Osteoblast (primary cell): ENCODE data around the gene CD74. TPM values are rescaled to one million over a fixed set of nuclear protein-coding genes. Genes with fewer than 3 reads are reported as not detected.

Experiments
- DNase-seq: peaks from one replicate; pipeline ENCODE4 v3.0.0; 2011; ENCODE audit warnings: low spot score, mixed read lengths; ENCODE audit not compliant: insufficient read length; ENCODE audit errors: missing footprints
- H2AFZ ChIP-seq: 2 replicates; pipeline ENCODE4 v1.6.0; 2011; ENCODE audit warnings: mild to moderate bottlenecking, low read length
- H3K27ac ChIP-seq: 2 replicates; pipeline ENCODE4 v1.5.1; 2011; ENCODE audit warnings: mild to moderate bottlenecking, low read depth, low read length, moderate library complexity
- H3K27me3 ChIP-seq: 2 replicates; pipeline ENCODE4 v1.6.0; 2012; ENCODE audit warnings: mild to moderate bottlenecking, control low read depth, inconsistent platforms, low read length, moderate library complexity; ENCODE audit not compliant: insufficient read depth
- H3K36me3 ChIP-seq: 2 replicates; pipeline ENCODE4 v1.5.1; 2011; ENCODE audit warnings: mild to moderate bottlenecking, low read length, control low read depth, moderate library complexity; ENCODE audit not compliant: insufficient read depth
- H3K4me1 ChIP-seq: 2 replicates; pipeline ENCODE4 v1.5.1; 2011; ENCODE audit warnings: mild to moderate bottlenecking, low read length, control low read depth, moderate library complexity; ENCODE audit not compliant: insufficient read depth
- H3K4me2 ChIP-seq: 2 replicates; pipeline ENCODE4 v1.6.0; 2011; ENCODE audit warnings: mild to moderate bottlenecking, low read length; ENCODE audit not compliant: insufficient read depth
- H3K4me3 ChIP-seq: fragments of 200-600 bp; sonication (generic); 3 replicates; pipeline ENCODE4 v1.5.1; 2012; ENCODE audit warnings: mild to moderate bottlenecking, low read length, inconsistent platforms; ENCODE audit not compliant: insufficient read depth
- H3K79me2 ChIP-seq: 2 replicates; pipeline ENCODE4 v1.6.0; 2012; ENCODE audit warnings: mild to moderate bottlenecking, low read length, control low read depth, inconsistent platforms; ENCODE audit not compliant: insufficient read depth
- H3K9me3 ChIP-seq: 2 replicates; pipeline ENCODE4 v1.5.1; 2011; ENCODE audit warnings: low read depth, low read length, control low read depth
- H4K20me1 ChIP-seq: 2 replicates; pipeline ENCODE4 v1.6.0; 2012; ENCODE audit warnings: mild to moderate bottlenecking, low read length, control low read depth; ENCODE audit not compliant: insufficient read depth
- total RNA-seq: library from RNA; depleted of rRNA; stranded (reverse); fragments of >200 nt; gene quantifications from 2 replicates; pipeline ENCODE4 v1.2.3, GENCODE V29; 2012
- TF ChIP-seq, protein P1 (sequence below): IDR thresholded peaks from 2 replicates; pipeline ENCODE4 v1.5.1; 2011; ENCODE audit warnings: mild to moderate bottlenecking, low read depth, low read length, moderate library complexity; ENCODE audit errors: extremely low read depth

The CD74 gene
- total RNA-seq, 1 donor = 21.4 TPM

DNA sequence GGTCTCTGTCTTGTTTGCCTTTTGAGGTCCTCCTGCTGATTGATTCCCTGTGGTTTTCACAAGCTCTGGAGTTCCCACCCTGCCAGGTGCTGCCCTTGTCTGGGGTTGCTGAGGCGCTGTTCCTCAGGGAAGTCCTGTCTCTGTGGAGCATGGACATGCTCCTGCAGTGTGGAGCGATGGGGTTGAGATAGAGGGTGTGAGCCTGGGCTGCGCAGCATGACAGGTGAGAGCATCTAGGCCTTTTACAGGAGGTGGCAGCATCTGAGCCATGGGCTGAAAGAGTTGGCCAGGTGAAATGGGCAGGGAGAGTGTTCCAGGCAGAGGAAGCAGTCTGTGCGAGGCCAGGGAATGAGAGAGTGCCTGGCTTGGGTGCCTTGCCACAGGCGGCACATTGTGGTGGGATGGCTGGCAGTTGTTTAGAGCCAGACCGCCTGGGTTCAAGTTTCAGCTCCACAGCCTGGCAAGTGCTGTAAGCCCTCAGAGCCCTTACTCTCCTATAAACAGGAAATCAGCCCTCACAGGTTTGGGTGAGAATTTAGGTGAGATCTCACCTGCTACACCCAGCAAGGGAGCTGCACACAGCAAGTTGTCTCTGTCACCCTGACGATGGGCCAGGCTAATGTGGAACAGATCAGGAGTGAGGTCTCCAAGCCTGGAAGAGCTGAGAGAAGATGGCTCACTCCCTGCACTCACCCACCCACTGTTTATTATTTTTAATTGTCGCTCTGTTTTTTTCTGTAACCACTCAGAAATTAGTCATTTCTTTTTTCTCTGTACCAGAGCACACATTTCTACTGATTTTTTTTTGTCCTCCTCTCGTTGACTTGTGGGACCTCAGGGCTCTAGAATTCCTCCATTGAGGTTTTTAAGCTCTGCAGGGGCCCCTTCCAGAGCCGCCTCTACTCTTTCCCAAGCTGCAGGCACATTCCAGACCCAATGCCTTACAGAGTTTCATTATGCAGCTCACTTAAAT lies 35.6 kb downstream of the CD74 start:
- Histone ChIP-seq H3K4me2 (peak overlapping the region; percentile 4), H3K27ac (peak overlapping the region; percentile 60), H2AFZ (peak overlapping the region; percentile 36), H3K4me3 (no peak overlapping the region), H3K9me3 (peaks cover 2% of the 10 kb centered on the region), H3K4me1 (peaks cover 21% of the 10 kb centered on the region), H4K20me1 (no peaks in the 10 kb centered on the region), H3K79me2 (no peaks in the 10 kb centered on the region), H3K27me3 (no peaks in the 10 kb centered on the region), H3K36me3 (peaks cover 67% of the 10 kb centered on the region)
- DNase-seq = peak; percentile 95
- TF ChIP-seq, protein P1, sequence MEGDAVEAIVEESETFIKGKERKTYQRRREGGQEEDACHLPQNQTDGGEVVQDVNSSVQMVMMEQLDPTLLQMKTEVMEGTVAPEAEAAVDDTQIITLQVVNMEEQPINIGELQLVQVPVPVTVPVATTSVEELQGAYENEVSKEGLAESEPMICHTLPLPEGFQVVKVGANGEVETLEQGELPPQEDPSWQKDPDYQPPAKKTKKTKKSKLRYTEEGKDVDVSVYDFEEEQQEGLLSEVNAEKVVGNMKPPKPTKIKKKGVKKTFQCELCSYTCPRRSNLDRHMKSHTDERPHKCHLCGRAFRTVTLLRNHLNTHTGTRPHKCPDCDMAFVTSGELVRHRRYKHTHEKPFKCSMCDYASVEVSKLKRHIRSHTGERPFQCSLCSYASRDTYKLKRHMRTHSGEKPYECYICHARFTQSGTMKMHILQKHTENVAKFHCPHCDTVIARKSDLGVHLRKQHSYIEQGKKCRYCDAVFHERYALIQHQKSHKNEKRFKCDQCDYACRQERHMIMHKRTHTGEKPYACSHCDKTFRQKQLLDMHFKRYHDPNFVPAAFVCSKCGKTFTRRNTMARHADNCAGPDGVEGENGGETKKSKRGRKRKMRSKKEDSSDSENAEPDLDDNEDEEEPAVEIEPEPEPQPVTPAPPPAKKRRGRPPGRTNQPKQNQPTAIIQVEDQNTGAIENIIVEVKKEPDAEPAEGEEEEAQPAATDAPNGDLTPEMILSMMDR = no peak

DNA sequence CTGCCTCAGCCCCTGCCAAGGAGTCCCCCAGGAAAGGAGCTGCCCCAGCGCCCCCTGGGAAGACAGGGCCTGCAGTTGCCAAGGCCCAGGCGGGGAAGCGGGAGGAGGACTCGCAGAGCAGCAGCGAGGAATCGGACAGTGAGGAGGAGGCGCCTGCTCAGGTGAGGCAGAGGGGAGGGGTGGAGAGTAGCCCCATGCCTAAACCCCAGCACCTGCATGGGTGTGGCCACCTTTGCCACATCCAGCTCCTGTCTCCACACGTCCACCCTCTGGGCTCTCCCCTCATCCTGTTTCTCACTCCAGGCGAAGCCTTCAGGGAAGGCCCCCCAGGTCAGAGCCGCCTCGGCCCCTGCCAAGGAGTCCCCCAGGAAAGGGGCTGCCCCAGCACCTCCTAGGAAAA lies 38.1 kb downstream of the CD74 start:
- H3K36me3 ChIP-seq = peaks cover 76% of the 10 kb centered on the region
- peak; percentile 31 for DNase-seq
- TF ChIP-seq, protein P1 = no peak
- H4K20me1 ChIP-seq = no peaks in the 10 kb centered on the region
- no peak overlapping the region for H3K4me3 ChIP-seq
- H3K27ac ChIP-seq = no peak overlapping the region
- H3K27me3 ChIP-seq = no peaks in the 10 kb centered on the region
- H2AFZ ChIP-seq = no peak overlapping the region
- H3K9me3 ChIP-seq = peaks cover 2% of the 10 kb centered on the region
- no peaks in the 10 kb centered on the region for H3K79me2 ChIP-seq
- peaks cover 21% of the 10 kb centered on the region for H3K4me1 ChIP-seq
- no peak overlapping the region for H3K4me2 ChIP-seq

DNA sequence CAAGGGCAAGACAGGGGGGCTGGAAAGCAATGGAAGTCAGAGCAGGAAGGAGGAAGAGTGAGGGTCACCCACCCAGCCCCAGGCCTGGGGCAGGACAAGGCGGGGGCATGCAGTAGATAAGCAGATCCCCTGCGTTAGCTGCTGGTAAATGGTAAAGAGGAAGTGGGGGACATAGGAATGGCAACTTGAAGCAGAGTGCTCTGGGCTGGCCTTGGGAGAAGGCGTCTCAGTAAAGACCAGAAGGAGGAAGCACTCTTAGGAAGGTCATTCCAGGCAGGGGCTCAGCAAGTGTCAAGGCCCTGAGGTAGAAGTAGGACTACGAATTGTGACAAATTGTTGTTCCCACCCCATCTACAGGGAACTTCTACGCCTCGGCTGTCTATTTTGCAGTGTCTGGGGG lies 40.1 kb downstream of the CD74 start:
- no peak overlapping the region for H3K4me3 ChIP-seq
- H3K27ac ChIP-seq = no peak overlapping the region
- TF ChIP-seq, protein P1 = no peak
- no peaks in the 10 kb centered on the region for H3K79me2 ChIP-seq
- no peaks in the 10 kb centered on the region for H3K9me3 ChIP-seq
- H2AFZ ChIP-seq = no peak overlapping the region
- H4K20me1 ChIP-seq = no peaks in the 10 kb centered on the region
- peaks cover 11% of the 10 kb centered on the region for H3K4me1 ChIP-seq
- H3K27me3 ChIP-seq = no peaks in the 10 kb centered on the region
- peaks cover 83% of the 10 kb centered on the region for H3K36me3 ChIP-seq
- DNase-seq = peak; percentile 22
- H3K4me2 ChIP-seq = no peak overlapping the region

DNA sequence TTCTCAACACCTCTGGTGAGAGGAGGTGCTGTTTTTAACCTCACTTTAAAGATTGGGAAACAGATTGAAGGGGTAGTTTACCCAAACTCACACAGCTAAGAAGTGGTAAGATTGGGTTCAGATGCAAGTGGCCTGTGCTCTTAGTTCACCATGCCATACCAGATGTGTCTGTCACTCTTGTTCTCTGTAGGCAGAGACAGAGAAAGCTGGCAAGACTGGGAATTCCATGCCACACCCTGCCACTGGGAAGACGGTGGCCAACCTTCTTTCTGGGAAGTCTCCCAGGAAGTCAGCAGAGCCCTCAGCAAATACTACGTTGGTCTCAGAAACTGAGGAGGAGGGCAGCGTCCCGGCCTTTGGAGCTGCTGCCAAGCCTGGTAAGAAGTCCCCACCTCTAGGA lies 44.2 kb downstream of the CD74 start:
- Histone ChIP-seq H3K9me3 (no peaks in the 10 kb centered on the region), H3K4me1 (no peaks in the 10 kb centered on the region), H3K4me3 (no peak overlapping the region), H3K79me2 (no peaks in the 10 kb centered on the region), H3K27ac (no peak overlapping the region), H4K20me1 (no peaks in the 10 kb centered on the region), H3K4me2 (no peak overlapping the region), H3K36me3 (peaks cover 81% of the 10 kb centered on the region), H2AFZ (no peak overlapping the region), H3K27me3 (no peaks in the 10 kb centered on the region)
- TF ChIP-seq, protein P1 = no peak
- peak; percentile 57 for DNase-seq
